Heart left ventricle (tissue), 16 donors: Measurements from ENCODE around the gene USP12. TPM values are rescaled to one million over a fixed set of nuclear protein-coding genes. Genes with fewer than 3 reads are reported as not detected.

Experiments
- ATAC-seq, 4 donors: fragments of 200-7000 bp; cut with Tn5 transposase; one replicate each; pipeline ENCODE4 v1.9.1; 2020 to 2022; ENCODE audit warnings: moderate library complexity in 4 of 4, mild to moderate bottlenecking in 3 of 4, moderate number of reproducible peaks in 1 of 4
- DNase-seq, 5 donors: peaks; one replicate each; pipeline ENCODE4 v3.0.0-alpha.2; 2020
- H3K27ac ChIP-seq, 12 donors: fragments of 200-600 bp; sonication (generic) in 4 of 12; one replicate each; pipeline versions ENCODE4 v1.5.0 to v1.8.0; 2016 to 2022; ENCODE audit warnings: mild to moderate bottlenecking in 2 of 12
- H3K27me3 ChIP-seq, 9 donors: fragments of 200-600 bp; sonication (generic) in 2 of 9; one replicate each; pipeline versions ENCODE4 v1.5.1 to v1.8.0; 2016 to 2022; ENCODE audit warnings: mild to moderate bottlenecking in 3 of 9
- H3K36me3 ChIP-seq, 9 donors: fragments of 200-600 bp; sonication (generic) in 2 of 9; one replicate each; pipeline versions ENCODE4 v1.5.0 to v1.8.0; 2018 to 2022; ENCODE audit warnings: mild to moderate bottlenecking in 2 of 9
- H3K4me1 ChIP-seq, 12 donors: fragments of 200-600 bp; sonication (generic) in 4 of 12; one replicate each; pipeline versions ENCODE4 v1.5.0 to v1.8.0; 2016 to 2022; ENCODE audit warnings: mild to moderate bottlenecking in 3 of 12
- H3K4me3 ChIP-seq, 12 donors: fragments of 200-600 bp; sonication (generic) in 4 of 12; one replicate each; pipeline versions ENCODE4 v1.5.0 to v1.8.0; 2017 to 2022; ENCODE audit warnings: mild to moderate bottlenecking in 9 of 12, moderate library complexity in 4 of 12
- H3K9me3 ChIP-seq, 12 donors: fragments of 200-600 bp; sonication (generic) in 4 of 12; one replicate each; pipeline versions ENCODE4 v1.5.0 to v1.8.0; 2016 to 2022; ENCODE audit warnings: mild to moderate bottlenecking in 1 of 12
- POLR2A ChIP-seq, 2 donors: fragments of 450-650 bp; IDR thresholded peaks; one replicate each; pipeline ENCODE4 v1.6.1; 2017; ENCODE audit warnings: antibody characterized with exemption in 2 of 2, mild to moderate bottlenecking in 2 of 2, moderate library complexity in 2 of 2
- WGBS, 4 donors: extraction: QIAGEN DNeasy Blood & Tissue Kit in 2 of 4; methylation state at CpG; one replicate each; pipeline versions ENCODE4 v1.1.5 to v1.1.7; 2013 to 2018; 5-methylcytosine and 5-hydroxymethylcytosine counted together
- intact Hi-C, 10 donors: fragments of 100-400 bp; cut with DNase I; formaldehyde crosslinking; loops; one replicate each; pipeline versions ENCODE4 v1.11.1 to v1.14.2; 2022
- polyA plus RNA-seq, 2 donors: library from polyadenylated mRNA; stranded (reverse); fragments of 200-250 nt; gene quantifications; one replicate each; pipeline ENCODE4 v1.2.3, GENCODE V29; 2013
- total RNA-seq, 9 donors: library from RNA; depleted of rRNA in 2 of 9; stranded (reverse); fragments of >200 nt in 2 of 9; fragmentation: NEBNext Ultra II Directional in 3 of 9; extraction: Animal tissue kit (Norgen Biotek cat#: 25700) in 3 of 9; gene quantifications; one replicate each; pipeline versions ENCODE4 v1.1.0 to v1.2.4, GENCODE V29; 2016 to 2023
- TF ChIP-seq, protein P1 (sequence below), 12 donors: fragments of 200-600 bp; sonication (generic) in 4 of 12; IDR thresholded peaks; one replicate each; pipeline versions ENCODE4 v1.5.0 to v1.8.0; 2018 to 2022; ENCODE audit warnings: antibody characterized with exemption in 12 of 12, mild to moderate bottlenecking in 5 of 12
- donor health status: ischemic (EF 13 %, LVEDD 7.1; RV severe dilation, severe dysfunction).
- donor health status: healthy with polysubstance abuse.
- donor health status: DM: no; HTN: yes; CAD: no.
- donor health status: DM: no; HTN: no; CAD: no.
- donor health status: ischemic (EF 25% LVEDD 6.9; RV normal size, moderate dysfunction).
- donor health status: ischemic (EF 25% LVEDD 5.7; RV mildly dilated, moderate dysfunction).
- donor health status: healthy.
- donor health status: DM: yes; HTN: yes; CAD: no.
- donor health status: ischemic (EF 35%, LVEDD 5.7; RV mildly dilated, moderate dysfunction).
- donor health status: nonischemic (EF 11% LVEDD 7.7; RV severe dilation, severe dysfunction).
- donor health status: DM: yes; HTN: yes; CAD: no.
- donor health status: PGD.
- donor health status: ischemic (EF 29% LVEDD 5.4; RV normal size, mild dysfunction).
- donor health status: nonischemic (EF 23%, LVEDD 6.1; RV moderate dilation, normal function).

Gene USP12
- total and polyA plus RNA-seq, 11 donors, result 5.1 to 35.4 (median 20.8) TPM

DNA sequence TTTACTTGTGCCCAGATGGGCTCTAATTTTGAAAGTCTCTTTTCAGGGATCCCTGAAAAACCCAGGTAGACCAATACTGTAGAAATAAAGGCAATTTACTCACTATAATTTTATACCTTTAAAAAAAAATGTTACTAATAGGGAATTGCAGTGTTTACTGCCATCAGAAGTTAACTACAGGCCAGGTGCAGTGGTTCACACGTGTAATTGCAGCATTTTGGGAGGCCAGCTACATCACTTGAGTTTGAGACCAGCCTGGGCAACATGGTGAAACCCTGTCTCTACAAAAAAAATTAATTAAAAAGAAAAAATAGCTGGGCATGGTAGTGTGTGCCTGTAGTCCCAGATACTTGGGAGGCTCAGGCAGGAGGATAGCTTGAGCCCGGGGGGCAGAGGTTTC is 10.2 kb downstream of the USP12 start:
- H3K4me1 ChIP-seq, result peaks cover 0 to 59% (median 26%) of the 10 kb centered on the region in 12 donors
- no peak for ATAC-seq
- H3K9me3 ChIP-seq, result peaks cover 0 to 6% (median under 1%) of the 10 kb centered on the region in 12 donors
- WGBS, 4 donors, result 78 to 89% (median 82%) methylated on average over 2 of the region's 2 CpGs
- TF ChIP-seq, protein P1, sequence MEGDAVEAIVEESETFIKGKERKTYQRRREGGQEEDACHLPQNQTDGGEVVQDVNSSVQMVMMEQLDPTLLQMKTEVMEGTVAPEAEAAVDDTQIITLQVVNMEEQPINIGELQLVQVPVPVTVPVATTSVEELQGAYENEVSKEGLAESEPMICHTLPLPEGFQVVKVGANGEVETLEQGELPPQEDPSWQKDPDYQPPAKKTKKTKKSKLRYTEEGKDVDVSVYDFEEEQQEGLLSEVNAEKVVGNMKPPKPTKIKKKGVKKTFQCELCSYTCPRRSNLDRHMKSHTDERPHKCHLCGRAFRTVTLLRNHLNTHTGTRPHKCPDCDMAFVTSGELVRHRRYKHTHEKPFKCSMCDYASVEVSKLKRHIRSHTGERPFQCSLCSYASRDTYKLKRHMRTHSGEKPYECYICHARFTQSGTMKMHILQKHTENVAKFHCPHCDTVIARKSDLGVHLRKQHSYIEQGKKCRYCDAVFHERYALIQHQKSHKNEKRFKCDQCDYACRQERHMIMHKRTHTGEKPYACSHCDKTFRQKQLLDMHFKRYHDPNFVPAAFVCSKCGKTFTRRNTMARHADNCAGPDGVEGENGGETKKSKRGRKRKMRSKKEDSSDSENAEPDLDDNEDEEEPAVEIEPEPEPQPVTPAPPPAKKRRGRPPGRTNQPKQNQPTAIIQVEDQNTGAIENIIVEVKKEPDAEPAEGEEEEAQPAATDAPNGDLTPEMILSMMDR (IDR thresholded peaks at IDR 0.05), result no peak
- no peak for TF ChIP-seq POLR2A (IDR thresholded peaks at IDR 0.05)
- no peaks in the 10 kb centered on the region for H3K27me3 ChIP-seq
- intact Hi-C loops, result loop anchor here in 4 of 10 donors (5.0 to 10.0 kb wide), 4 partner anchors 67 to 167 kb away; no protein-coding TSS in a partner anchor
- DNase-seq, result no peak
- H3K27ac ChIP-seq, result peak overlapping the region in 1 of 12 donors; percentile 71
- H3K36me3 ChIP-seq, result no peaks in the 10 kb centered on the region
- H3K4me3 ChIP-seq, result no peak overlapping the region

DNA sequence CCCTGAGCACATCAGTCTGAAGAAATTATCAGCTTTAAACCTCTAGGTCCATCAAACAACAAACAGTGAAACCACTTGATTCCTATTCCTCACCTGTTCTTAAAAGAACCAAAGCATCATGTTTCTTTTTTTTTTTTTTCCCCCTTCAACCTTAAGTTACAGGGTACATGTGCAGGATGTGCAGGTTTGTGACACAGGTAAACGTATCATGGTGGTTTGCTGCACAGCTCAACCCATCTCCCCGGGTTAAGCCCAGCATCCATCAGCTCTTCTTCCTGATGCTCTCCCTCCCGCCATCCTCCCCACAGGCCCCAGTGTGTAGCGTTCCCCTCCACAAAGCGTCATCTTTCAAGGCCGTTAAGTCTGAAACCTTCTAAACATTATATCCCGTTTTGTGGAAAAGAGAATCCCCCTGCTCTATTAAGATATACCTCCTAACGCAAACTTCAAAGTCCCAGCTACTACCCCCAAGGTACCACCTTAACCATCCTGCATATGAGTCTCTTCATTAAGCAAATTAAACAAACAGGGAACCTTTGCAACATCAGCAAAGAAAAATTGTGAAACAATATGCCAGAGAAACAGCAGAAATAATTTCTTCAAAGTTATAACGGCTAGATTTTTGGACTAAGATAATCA is 10.8 kb downstream of the USP12 start:
- Histone ChIP-seq H3K4me1 (peaks cover 0 to 53% (median 21%) of the 10 kb centered on the region in 12 donors), H3K27ac (peak overlapping the region in 1 of 12 donors; percentile 71), H3K27me3 (no peaks in the 10 kb centered on the region), H3K4me3 (no peak overlapping the region), H3K9me3 (peaks cover 0 to 12% (median 1%) of the 10 kb centered on the region in 12 donors), H3K36me3 (no peaks in the 10 kb centered on the region)
- 94 to 96% (median 95%) methylated on average over 9 of the region's 9 CpGs for WGBS, 4 donors
- TF ChIP-seq, protein P1 (IDR thresholded peaks at IDR 0.05), result no peak
- TF ChIP-seq POLR2A (IDR thresholded peaks at IDR 0.05), result no peak
- ATAC-seq, result no peak
- intact Hi-C loops, result loop anchor here in 4 of 10 donors (5.0 to 10.0 kb wide), 4 partner anchors 66 to 166 kb away; no protein-coding TSS in a partner anchor
- DNase-seq, result no peak

DNA sequence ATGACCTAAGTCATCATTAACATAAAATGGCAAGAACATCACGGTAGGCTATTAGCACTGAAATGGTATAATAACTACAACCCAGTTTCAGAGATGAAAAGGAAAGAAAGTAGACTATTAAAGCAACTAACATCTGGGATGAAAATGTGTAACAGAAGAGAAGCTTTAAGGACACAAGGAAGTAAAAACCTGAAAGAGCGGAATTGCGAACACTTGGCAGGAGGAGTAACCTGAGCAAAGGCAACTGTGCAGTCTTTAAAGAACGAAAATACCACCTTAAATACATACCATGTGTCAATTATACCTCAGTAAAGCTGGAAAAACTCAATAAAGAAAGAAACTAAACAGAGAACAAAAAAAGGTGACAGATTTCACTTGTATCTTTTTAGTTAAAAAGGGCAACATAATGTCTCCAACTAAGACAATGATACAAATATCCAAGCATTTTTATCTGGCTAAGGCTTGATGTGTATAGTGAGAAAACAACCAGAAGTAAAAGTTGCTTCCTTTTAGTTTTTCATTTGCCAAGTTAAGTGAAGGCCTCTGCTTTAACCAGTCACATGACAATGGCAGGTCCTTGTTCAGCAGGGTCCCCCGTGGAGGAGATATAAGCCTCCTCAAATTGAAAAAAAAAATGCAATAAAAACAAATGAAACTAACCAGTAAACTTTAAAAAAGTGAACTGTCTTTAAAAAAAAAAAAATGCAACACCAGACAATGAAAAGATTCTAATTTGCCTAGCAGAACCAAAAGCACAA is 11.6 kb downstream of the USP12 start:
- no peaks in the 10 kb centered on the region for H3K27me3 ChIP-seq
- H3K36me3 ChIP-seq, result no peaks in the 10 kb centered on the region
- H3K9me3 ChIP-seq, result peaks cover 0 to 12% (median 1%) of the 10 kb centered on the region in 12 donors
- intact Hi-C loops, result loop anchor here in 4 of 10 donors (5.0 to 10.0 kb wide), 4 partner anchors 65 to 165 kb away; no protein-coding TSS in a partner anchor
- H3K27ac ChIP-seq, result peak overlapping the region in 1 of 12 donors; percentile 71
- TF ChIP-seq, protein P1 (IDR thresholded peaks at IDR 0.05), result no peak
- TF ChIP-seq POLR2A (IDR thresholded peaks at IDR 0.05), result no peak
- DNase-seq (no peak), ATAC-seq (no peak)
- no peak overlapping the region for H3K4me3 ChIP-seq
- WGBS, 4 donors, result 79 to 83% (median 80%) methylated on average over 5 of the region's 5 CpGs
- peaks cover 0 to 45% (median 20%) of the 10 kb centered on the region in 12 donors for H3K4me1 ChIP-seq

DNA sequence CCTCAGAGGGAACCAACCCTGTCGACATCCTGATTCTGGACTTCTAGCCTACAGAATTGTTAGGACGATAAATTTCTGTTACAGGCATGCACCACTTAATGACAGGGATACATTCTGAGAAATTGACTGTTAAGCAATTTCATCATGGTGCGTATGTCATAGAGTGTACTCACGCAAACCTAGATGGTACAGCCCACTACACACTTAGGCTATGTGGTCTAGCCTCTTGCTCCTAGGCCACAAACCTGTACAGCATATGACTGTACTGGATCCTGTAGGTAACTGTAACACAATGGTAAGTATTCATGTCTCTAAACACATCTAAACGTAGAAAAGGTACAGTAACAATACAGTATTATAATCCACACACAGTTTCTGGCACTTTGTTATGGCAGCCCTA is 13.3 kb downstream of the USP12 start:
- Histone ChIP-seq H3K27ac (no peak overlapping the region), H3K9me3 (peaks cover 0 to 12% (median 1%) of the 10 kb centered on the region in 12 donors), H3K27me3 (no peaks in the 10 kb centered on the region), H3K4me1 (peaks cover 0 to 31% (median 18%) of the 10 kb centered on the region in 12 donors), H3K36me3 (no peaks in the 10 kb centered on the region), H3K4me3 (no peak overlapping the region)
- WGBS, 4 donors, result 92 to 96% (median 94%) methylated on average over 5 of the region's 5 CpGs
- intact Hi-C loops, result no loop called here
- DNase-seq (no peak), ATAC-seq (no peak)
- no peak for TF ChIP-seq POLR2A (IDR thresholded peaks at IDR 0.05)
- TF ChIP-seq, protein P1 (IDR thresholded peaks at IDR 0.05), result no peak
